ENCODE results near the gene MCC.
"Not testable (repeated sequence)": the region's sequence is repeated elsewhere in the genome, so short reads cannot be mapped to it uniquely, and the experiment has no call there.

The MCC gene

GRCh38 chr5:113487416-113487780 is 855 bp downstream of the MCC start:
- Mint-ChIP-seq H3K36me3 (ENCODE audit: insufficient read depth) (no peaks in the 10 kb centered on the region), H3K4me3 (peak overlapping the region; percentile 66), H3K27ac (ENCODE audit: low read depth) (no peak overlapping the region), H3K9me3 (peaks cover 15% of the 10 kb centered on the region), H3K4me1 (peaks cover 20% of the 10 kb centered on the region), H3K27me3 (peaks cover 99% of the 10 kb centered on the region)
- DNase-seq (ENCODE audit: low spot score in 2 of 2) = no peak
- ATAC-seq (replicated peaks; ENCODE audit: extremely low read depth, poor library complexity, severe bottlenecking) = no peak

GRCh38 chr5:113480243-113480642 is 8.0 kb downstream of the MCC start:
- peaks cover 69% of the 10 kb centered on the region for H3K27me3 Mint-ChIP-seq
- no peak for DNase-seq (ENCODE audit: low spot score in 2 of 2)
- H3K4me1 Mint-ChIP-seq = no peaks in the 10 kb centered on the region

GRCh38 chr5:113478691-113479090 is 9.6 kb downstream of the MCC start:
- DNase-seq (ENCODE audit: low spot score in 2 of 2) (no peak), ATAC-seq (replicated peaks; ENCODE audit: extremely low read depth, poor library complexity, severe bottlenecking) (no peak)
- no peaks in the 10 kb centered on the region for H3K9me3 Mint-ChIP-seq
- H3K4me3 Mint-ChIP-seq = no peak overlapping the region
- H3K27me3 Mint-ChIP-seq = peaks cover 66% of the 10 kb centered on the region
- peaks cover 1% of the 10 kb centered on the region for H3K36me3 Mint-ChIP-seq (ENCODE audit: insufficient read depth)
- no peak overlapping the region for H3K27ac Mint-ChIP-seq (ENCODE audit: low read depth)
- H3K4me1 Mint-ChIP-seq = no peaks in the 10 kb centered on the region

More at GRCh38 chr5:113480243-113480642, 8.0 kb downstream of the MCC start:
- Mint-ChIP-seq H3K36me3 (ENCODE audit: insufficient read depth) (peaks cover 1% of the 10 kb centered on the region), H3K27ac (ENCODE audit: low read depth) (no peak overlapping the region), H3K4me3 (no peak overlapping the region), H3K9me3 (no peaks in the 10 kb centered on the region)
- ATAC-seq (replicated peaks; ENCODE audit: extremely low read depth, poor library complexity, severe bottlenecking) = no peak

GRCh38 chr5:113474100-113474728 is 14.0 kb downstream of the MCC start:
- ATAC-seq (replicated peaks; ENCODE audit: extremely low read depth, poor library complexity, severe bottlenecking) (no peak), DNase-seq (ENCODE audit: low spot score in 2 of 2) (no peak)
- Mint-ChIP-seq H3K4me3 (no peak overlapping the region), H3K27ac (ENCODE audit: low read depth) (no peak overlapping the region), H3K36me3 (ENCODE audit: insufficient read depth) (peaks cover 3% of the 10 kb centered on the region), H3K4me1 (no peaks in the 10 kb centered on the region), H3K9me3 (no peaks in the 10 kb centered on the region), H3K27me3 (peaks cover 77% of the 10 kb centered on the region)

- Mint-ChIP-seq H3K36me3 (ENCODE audit: insufficient read depth) (no peaks in the 10 kb centered on the region), H3K27ac (ENCODE audit: low read depth) (no peak overlapping the region), H3K4me1 (no peaks in the 10 kb centered on the region), H3K27me3 (no peaks in the 10 kb centered on the region), H3K9me3 (no peaks in the 10 kb centered on the region), H3K4me3 (no peak overlapping the region)
- DNase-seq (ENCODE audit: low spot score in 2 of 2) = no peak
- no peak for ATAC-seq (replicated peaks; ENCODE audit: extremely low read depth, poor library complexity, severe bottlenecking)
These were observed 25.2 kb downstream of the MCC start for GRCh38 chr5:113463032-113463431.

GRCh38 chr5:113457106-113457505 is 31.1 kb downstream of the MCC start:
- not testable (repeated sequence) for H3K36me3 Mint-ChIP-seq (ENCODE audit: insufficient read depth); H3K27me3 Mint-ChIP-seq; DNase-seq (ENCODE audit: low spot score in 2 of 2); H3K27ac Mint-ChIP-seq (ENCODE audit: low read depth); ATAC-seq (replicated peaks; ENCODE audit: extremely low read depth, poor library complexity, severe bottlenecking); H3K9me3 Mint-ChIP-seq; H3K4me1 Mint-ChIP-seq; H3K4me3 Mint-ChIP-seq

GRCh38 chr5:113452941-113453340 is 35.3 kb downstream of the MCC start:
- DNase-seq (ENCODE audit: low spot score in 2 of 2) (no peak), ATAC-seq (replicated peaks; ENCODE audit: extremely low read depth, poor library complexity, severe bottlenecking) (no peak)
- no peak overlapping the region for H3K27ac Mint-ChIP-seq (ENCODE audit: low read depth)
- H3K36me3 Mint-ChIP-seq (ENCODE audit: insufficient read depth) = no peaks in the 10 kb centered on the region
- no peaks in the 10 kb centered on the region for H3K4me1 Mint-ChIP-seq
- H3K27me3 Mint-ChIP-seq = peaks cover 12% of the 10 kb centered on the region
- H3K9me3 Mint-ChIP-seq = no peaks in the 10 kb centered on the region
- H3K4me3 Mint-ChIP-seq = no peak overlapping the region

GRCh38 chr5:113451797-113452196 is 36.5 kb downstream of the MCC start:
- no peaks in the 10 kb centered on the region for H3K4me1 Mint-ChIP-seq
- DNase-seq (ENCODE audit: low spot score in 2 of 2) = no peak

GRCh38 chr5:113450929-113451328 is 37.3 kb downstream of the MCC start:
- DNase-seq (ENCODE audit: low spot score in 2 of 2) (no peak), ATAC-seq (replicated peaks; ENCODE audit: extremely low read depth, poor library complexity, severe bottlenecking) (no peak)
- Mint-ChIP-seq H3K4me3 (no peak overlapping the region), H3K36me3 (ENCODE audit: insufficient read depth) (no peaks in the 10 kb centered on the region), H3K27ac (ENCODE audit: low read depth) (no peak overlapping the region), H3K9me3 (no peaks in the 10 kb centered on the region), H3K27me3 (peaks cover 32% of the 10 kb centered on the region), H3K4me1 (no peaks in the 10 kb centered on the region)

More at GRCh38 chr5:113451797-113452196, 36.5 kb downstream of the MCC start:
- no peak overlapping the region for H3K4me3 Mint-ChIP-seq
- H3K27me3 Mint-ChIP-seq = peaks cover 23% of the 10 kb centered on the region
- no peak overlapping the region for H3K27ac Mint-ChIP-seq (ENCODE audit: low read depth)
- ATAC-seq (replicated peaks; ENCODE audit: extremely low read depth, poor library complexity, severe bottlenecking) = no peak
- no peaks in the 10 kb centered on the region for H3K36me3 Mint-ChIP-seq (ENCODE audit: insufficient read depth)
- H3K9me3 Mint-ChIP-seq = no peaks in the 10 kb centered on the region

GRCh38 chr5:113450462-113450861 is 37.8 kb downstream of the MCC start:
- Mint-ChIP-seq H3K4me1 (no peaks in the 10 kb centered on the region), H3K27ac (ENCODE audit: low read depth) (no peak overlapping the region)

GRCh38 chr5:113448252-113448651 is 40.0 kb downstream of the MCC start:
- Mint-ChIP-seq H3K4me1 (no peaks in the 10 kb centered on the region), H3K36me3 (ENCODE audit: insufficient read depth) (no peaks in the 10 kb centered on the region), H3K27me3 (peaks cover 50% of the 10 kb centered on the region), H3K4me3 (no peak overlapping the region), H3K9me3 (no peaks in the 10 kb centered on the region), H3K27ac (ENCODE audit: low read depth) (no peak overlapping the region)
- DNase-seq (ENCODE audit: low spot score in 2 of 2) (no peak), ATAC-seq (replicated peaks; ENCODE audit: extremely low read depth, poor library complexity, severe bottlenecking) (no peak)

More at GRCh38 chr5:113450462-113450861, 37.8 kb downstream of the MCC start:
- Mint-ChIP-seq H3K4me3 (no peak overlapping the region), H3K9me3 (no peaks in the 10 kb centered on the region), H3K36me3 (ENCODE audit: insufficient read depth) (no peaks in the 10 kb centered on the region), H3K27me3 (peaks cover 37% of the 10 kb centered on the region)
- DNase-seq (ENCODE audit: low spot score in 2 of 2) = no peak
- ATAC-seq (replicated peaks; ENCODE audit: extremely low read depth, poor library complexity, severe bottlenecking) = no peak

- no peaks in the 10 kb centered on the region for H3K4me1 Mint-ChIP-seq
- H3K27me3 Mint-ChIP-seq = peaks cover 56% of the 10 kb centered on the region
- no peak for DNase-seq (ENCODE audit: low spot score in 2 of 2)
These were observed 40.7 kb downstream of the MCC start for GRCh38 chr5:113447498-113448050.

GRCh38 chr5:113446358-113446927 is 41.8 kb downstream of the MCC start:
- Mint-ChIP-seq H3K27ac (ENCODE audit: low read depth) (no peak overlapping the region), H3K4me1 (no peaks in the 10 kb centered on the region), H3K9me3 (no peaks in the 10 kb centered on the region), H3K27me3 (peaks cover 56% of the 10 kb centered on the region), H3K36me3 (ENCODE audit: insufficient read depth) (no peaks in the 10 kb centered on the region), H3K4me3 (no peak overlapping the region)
- DNase-seq (ENCODE audit: low spot score in 2 of 2) (no peak), ATAC-seq (replicated peaks; ENCODE audit: extremely low read depth, poor library complexity, severe bottlenecking) (no peak)

More at GRCh38 chr5:113447498-113448050, 40.7 kb downstream of the MCC start:
- ATAC-seq (replicated peaks; ENCODE audit: extremely low read depth, poor library complexity, severe bottlenecking) = no peak
- Mint-ChIP-seq H3K9me3 (no peaks in the 10 kb centered on the region), H3K36me3 (ENCODE audit: insufficient read depth) (no peaks in the 10 kb centered on the region), H3K27ac (ENCODE audit: low read depth) (no peak overlapping the region), H3K4me3 (no peak overlapping the region)

Data from central memory CD8-positive, alpha-beta T cell (primary cell).